SH-SY5Y (cell line): ENCODE results near the gene PRKG1.

Source experiments
- GATA2 ChIP-seq: IDR thresholded peaks from 2 replicates; pipeline ENCODE4 v1.6.1; 2011; ENCODE audit warnings: mild to moderate bottlenecking, low read depth, low read length
- GATA3 ChIP-seq: IDR thresholded peaks from 2 replicates; pipeline ENCODE4 v1.6.1; 2011; ENCODE audit warnings: low read depth, mild to moderate bottlenecking, low read length, moderate library complexity

DNA sequence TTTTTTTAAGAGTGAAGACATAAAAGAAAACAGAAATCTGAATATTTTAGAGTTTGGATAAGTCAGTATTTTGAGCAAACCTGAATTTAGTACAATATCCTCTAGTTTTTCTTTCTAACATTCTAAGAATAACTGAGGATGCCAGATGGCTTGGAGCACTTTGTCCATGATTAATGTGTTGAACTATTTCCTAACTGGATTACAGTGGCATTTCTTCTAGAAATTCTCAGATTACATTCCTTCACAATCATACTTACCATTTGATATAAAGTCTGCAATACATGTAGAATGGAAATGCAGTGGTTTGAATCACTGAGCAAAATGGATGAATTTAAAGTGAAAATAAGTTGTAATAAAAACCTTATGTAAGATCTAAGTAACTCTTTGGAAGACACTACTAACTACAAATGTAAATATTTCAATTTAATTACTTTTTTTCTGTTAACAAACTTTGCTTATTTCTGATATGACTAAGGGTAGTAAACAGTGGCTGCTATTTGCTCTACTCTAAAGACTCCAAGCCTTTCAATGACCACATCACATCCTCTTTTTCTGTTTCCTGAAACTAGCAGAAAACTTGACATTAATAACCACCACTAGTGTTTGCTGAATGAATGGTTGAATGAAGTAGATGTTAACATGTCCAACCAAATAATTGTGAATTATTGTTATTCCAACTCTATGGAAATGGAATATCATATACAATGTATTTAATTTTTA lies 102.8 kb downstream of the PRKG1 start:
- no peak for TF ChIP-seq GATA3
- TF ChIP-seq GATA2: no peak
